SK-N-SH (cell line): ENCODE measurements around the gene CTSZ. TPM values are rescaled to one million over a fixed set of nuclear protein-coding genes. Genes with fewer than 3 reads are reported as not detected.

Experiments
- CTCF ChIA-PET: fragments of 300-600, 350-600 bp; formaldehyde crosslinking; extraction: SDS; loops from one replicate; lab custom pipeline; 2021; lab: Yijun Ruan, JAX
- POLR2A ChIA-PET: fragments of 350-600 bp; sonication (Branson Sonifier 250); formaldehyde crosslinking; extraction: SDS; loops from one replicate; lab custom pipeline; 2020; ENCODE audit warnings: antibody characterized with exemption, inconsistent platforms; lab: Yijun Ruan, JAX
- DNase-seq: peaks from one replicate; pipeline ENCODE4 v3.0.0; 2012
- H2AFZ ChIP-seq: fragments of 200-600 bp; sonication (generic); 2 replicates; pipeline ENCODE4 v1.8.1; 2016; ENCODE audit warnings: antibody characterized with exemption, mild to moderate bottlenecking, low read depth
- H3F3A ChIP-seq: fragments of 200-600 bp; sonication (generic); replicated peaks from 2 replicates; pipeline ENCODE3; 2016; ENCODE audit warnings: antibody characterized with exemption, mild to moderate bottlenecking; ENCODE audit not compliant: insufficient read depth
- H3K27ac ChIP-seq, 2 experiments: fragments of 200-500 bp in 1 of 2; fragments of 200-600 bp in 1 of 2; sonication (Bioruptor generic) in 1 of 2; sonication (generic), shearing (Covaris generic) in 1 of 2; 2 replicates each; pipeline versions ENCODE4 v1.5.1 to v1.6.1; 2014 to 2016; ENCODE audit warnings: low read depth in 2 of 2, inconsistent platforms in 1 of 2, low read length in 1 of 2, mild to moderate bottlenecking in 1 of 2, mixed read lengths in 1 of 2
- H3K27me3 ChIP-seq: fragments of 200-600 bp; sonication (generic), shearing (Covaris generic); 2 replicates; pipeline ENCODE4 v1.6.1; 2016; ENCODE audit warnings: mixed run types; ENCODE audit not compliant: insufficient read depth
- H3K36me3 ChIP-seq, 2 experiments: fragments of 200-500 bp in 1 of 2; fragments of 200-600 bp in 1 of 2; sonication (Bioruptor generic) in 1 of 2; sonication (generic) in 1 of 2; replicated peaks in 1 of 2; 2 replicates each; pipeline versions ENCODE3 to v1.5.1; 2014 to 2016; ENCODE audit warnings: low read length in 1 of 2, mild to moderate bottlenecking in 1 of 2; ENCODE audit not compliant: insufficient read depth in 2 of 2, control insufficient read depth in 1 of 2
- H3K4me1 ChIP-seq, 2 experiments: fragments of 200-500 bp in 1 of 2; fragments of 200-600 bp in 1 of 2; sonication (Bioruptor generic) in 1 of 2; sonication (generic), shearing (Covaris generic) in 1 of 2; 2 replicates each; pipeline versions ENCODE4 v1.5.1 to v1.6.1; 2014 to 2016; ENCODE audit warnings: low read depth in 1 of 2, low read length in 1 of 2, mixed run types in 1 of 2; ENCODE audit not compliant: insufficient read depth in 2 of 2, control insufficient read depth in 1 of 2
- H3K4me2 ChIP-seq: fragments of 200-600 bp; sonication (generic), shearing (Covaris generic); 2 replicates; pipeline ENCODE4 v1.6.1; 2017; ENCODE audit warnings: mixed run types
- H3K4me3 ChIP-seq, 2 experiments: fragments of 200-500 bp in 1 of 2; fragments of 200-600 bp in 1 of 2; sonication (Bioruptor generic) in 1 of 2; sonication (generic), shearing (Covaris generic) in 1 of 2; 2 replicates each; pipeline versions ENCODE4 v1.5.1 to v1.8.1; 2014 to 2016; ENCODE audit warnings: low read depth in 2 of 2, inconsistent platforms in 1 of 2, low read length in 1 of 2, mild to moderate bottlenecking in 1 of 2, mixed read lengths in 1 of 2, moderate library complexity in 1 of 2
- H3K79me2 ChIP-seq: fragments of 200-600 bp; sonication (generic); 2 replicates; pipeline ENCODE4 v1.8.1; 2017; ENCODE audit warnings: mild to moderate bottlenecking; ENCODE audit not compliant: insufficient read depth
- H3K9ac ChIP-seq: fragments of 200-600 bp; sonication (generic); 2 replicates; pipeline ENCODE4 v1.6.1; 2017; ENCODE audit warnings: mixed run types
- H3K9me2 ChIP-seq: fragments of 200-600 bp; sonication (generic); 2 replicates; pipeline ENCODE4 v1.6.1; 2017; ENCODE audit warnings: mixed run types
- H3K9me3 ChIP-seq: fragments of 200-600 bp; sonication (generic); 2 replicates; pipeline ENCODE4 v1.6.1; 2017; ENCODE audit warnings: mixed run types, mild to moderate bottlenecking, moderate library complexity
- H4K20me1 ChIP-seq: fragments of 200-600 bp; sonication (generic); 2 replicates; pipeline ENCODE4 v1.6.1; 2017; ENCODE audit warnings: mild to moderate bottlenecking, mixed run types; ENCODE audit not compliant: insufficient read depth
- CHD2 ChIP-seq: fragments of 150-350 bp; IDR thresholded peaks from 2 replicates; pipeline ENCODE4 v1.6.1; 2018; ENCODE audit warnings: low read length; ENCODE audit not compliant: partially characterized antibody
- FOSL2 ChIP-seq: IDR thresholded peaks from 2 replicates; pipeline ENCODE4 v1.4.0; 2012; ENCODE audit warnings: low read depth, mild to moderate bottlenecking, moderate library complexity, borderline replicate concordance
- FOXJ3 ChIP-seq: sonication (generic); formaldehyde crosslinking; IDR thresholded peaks from 2 replicates; pipeline ENCODE4 v1.5.1; 2020; ENCODE audit warnings: mild to moderate bottlenecking, missing genetic modification reagents
- FOXM1 ChIP-seq: IDR thresholded peaks from 2 replicates; pipeline ENCODE4 v1.4.0; 2012; ENCODE audit warnings: low read depth, mild to moderate bottlenecking
- GABPA ChIP-seq: IDR thresholded peaks from 2 replicates; pipeline ENCODE4 v1.4.0; 2012; ENCODE audit warnings: low read depth, mild to moderate bottlenecking
- GATA2 ChIP-seq: sonication (generic); formaldehyde crosslinking; IDR thresholded peaks from 2 replicates; pipeline ENCODE4 v1.5.0; 2020; ENCODE audit warnings: mild to moderate bottlenecking, missing genetic modification reagents
- MAX ChIP-seq: IDR thresholded peaks from 2 replicates; pipeline ENCODE4 v1.4.0; 2012; ENCODE audit warnings: low read depth
- MXI1 ChIP-seq: IDR thresholded peaks from 2 replicates; pipeline ENCODE4 v1.6.1; 2012; ENCODE audit warnings: mild to moderate bottlenecking, low read depth, low read length, improper control_type of control experiment
- NFIC ChIP-seq: IDR thresholded peaks from 2 replicates; pipeline ENCODE4 v1.4.0; 2012; ENCODE audit warnings: borderline replicate concordance
- NRF1 ChIP-seq: IDR thresholded peaks from 2 replicates; pipeline ENCODE4 v1.6.1; 2012; ENCODE audit warnings: low read depth, mild to moderate bottlenecking, low read length
- POLR2AphosphoS5 ChIP-seq: IDR thresholded peaks from 2 replicates; pipeline ENCODE4 v1.6.1; 2012; ENCODE audit warnings: low read depth, low read length
- RAD21 ChIP-seq: IDR thresholded peaks from 2 replicates; pipeline ENCODE4 v1.6.1; 2012; ENCODE audit warnings: mild to moderate bottlenecking, low read length
- RCOR1 ChIP-seq: fragments of 150-350 bp; IDR thresholded peaks from 2 replicates; pipeline ENCODE4 v1.6.1; 2017; ENCODE audit warnings: antibody characterized with exemption, low read length
- RFX5 ChIP-seq: IDR thresholded peaks from 2 replicates; pipeline ENCODE4 v1.6.1; 2012; ENCODE audit warnings: mild to moderate bottlenecking, improper control_type of control experiment, low read length
- RXRA ChIP-seq: IDR thresholded peaks from 2 replicates; pipeline ENCODE4 v1.4.0; 2012; ENCODE audit warnings: low read depth, mild to moderate bottlenecking, borderline replicate concordance
- SIN3A ChIP-seq: IDR thresholded peaks from 2 replicates; pipeline ENCODE4 v1.6.1; 2012; ENCODE audit warnings: low read depth, mild to moderate bottlenecking, low read length, moderate library complexity, borderline replicate concordance
- TAF1 ChIP-seq: IDR thresholded peaks from 2 replicates; pipeline ENCODE4 v1.6.1; 2012; ENCODE audit warnings: low read depth, mild to moderate bottlenecking, low read length, moderate library complexity, borderline replicate concordance
- USF1 ChIP-seq: IDR thresholded peaks from 2 replicates; pipeline ENCODE4 v1.4.0; 2012; ENCODE audit warnings: low read depth, borderline replicate concordance
- USF2 ChIP-seq: fragments of 150-350 bp; IDR thresholded peaks from 2 replicates; pipeline ENCODE4 v1.6.1; 2017; ENCODE audit warnings: antibody characterized with exemption, low read length, low read depth, borderline replicate concordance
- YY1 ChIP-seq: IDR thresholded peaks from 2 replicates; pipeline ENCODE4 v1.4.0; 2012; ENCODE audit warnings: low read depth, mild to moderate bottlenecking
- ZBTB33 ChIP-seq: IDR thresholded peaks from 2 replicates; pipeline ENCODE4 v1.4.0; 2012; ENCODE audit warnings: low read depth, borderline replicate concordance
- WGBS: methylation state at CpG from one replicate; pipeline ENCODE4 v1.1.6; 2017; ENCODE audit warnings: low lambda C conversion rate; 5-methylcytosine and 5-hydroxymethylcytosine counted together
- polyA plus RNA-seq, 3 experiments: library from polyadenylated mRNA; depleted of rRNA; stranded (reverse); fragments of >200 nt; gene quantifications; 2 replicates each; pipeline ENCODE4 v1.2.3, GENCODE V29; 2012

Gene CTSZ
- polyA plus RNA-seq, 1 of the 3 experiments (the other 2 are of a cell fraction): 0.03 TPM

GRCh38 chr20:59002874-59003399 lies 4.1 kb downstream of the CTSZ start:
- no peaks in the 10 kb centered on the region for H3K79me2 ChIP-seq
- POLR2A ChIA-PET: no interaction called here
- 71% methylated on average over 12 of the region's 17 CpGs for WGBS

GRCh38 chr20:59002388-59002787 lies 4.7 kb downstream of the CTSZ start:
- Histone ChIP-seq H3K27me3 (no peaks in the 10 kb centered on the region), H3K9me3 (no peaks in the 10 kb centered on the region), H4K20me1 (no peaks in the 10 kb centered on the region), H3F3A (no peaks in the 10 kb centered on the region), H2AFZ (no peak overlapping the region), H3K79me2 (no peaks in the 10 kb centered on the region), H3K4me3 (no peak overlapping the region), H3K4me1 (peaks cover 0 to 3% of the 10 kb centered on the region in 2 experiments; a peak in 1 of 4 replicates), H3K9ac (no peak overlapping the region), H3K9me2 (no peaks in the 10 kb centered on the region), H3K27ac (no peak overlapping the region), H3K36me3 (no peaks in the 10 kb centered on the region), H3K4me2 (no peak overlapping the region)
- no peak for DNase-seq
- WGBS: 85% methylated on average over 7 of the region's 8 CpGs
- CTCF ChIA-PET: interaction anchor here (1.3 kb wide), 1 partner anchor 13 kb away, joined by 4 read pairs; no protein-coding TSS in a partner anchor
- POLR2A ChIA-PET: no interaction called here
- TF ChIP-seq RAD21: no peak
- no peak for TF ChIP-seq GABPA
- TF ChIP-seq YY1: no peak
- TF ChIP-seq SIN3A: no peak
- no peak for TF ChIP-seq RFX5
- TF ChIP-seq FOXJ3 (CRISPR knock-in tag): no peak
- no peak for TF ChIP-seq RCOR1
- TF ChIP-seq NFIC: no peak
- no peak for TF ChIP-seq MAX
- TF ChIP-seq FOXM1: no peak
- TF ChIP-seq USF1: no peak
- TF ChIP-seq NRF1: no peak
- no peak for TF ChIP-seq FOSL2
- no peak for TF ChIP-seq MXI1

More at GRCh38 chr20:59002874-59003399, 4.1 kb downstream of the CTSZ start:
- no peak overlapping the region for H3K4me2 ChIP-seq
- no peak overlapping the region for H2AFZ ChIP-seq
- H3K27ac ChIP-seq: no peak overlapping the region
- no peaks in the 10 kb centered on the region for H3K9me3 ChIP-seq
- no peaks in the 10 kb centered on the region for H3K36me3 ChIP-seq
- H4K20me1 ChIP-seq: no peaks in the 10 kb centered on the region
- H3K4me1 ChIP-seq: peaks cover 0 to 3% of the 10 kb centered on the region in 2 experiments; a peak in 1 of 4 replicates
- H3K4me3 ChIP-seq: no peak overlapping the region
- TF ChIP-seq TAF1 (no peak), GATA2 (CRISPR knock-in tag) (no peak), CHD2 (no peak), POLR2AphosphoS5 (no peak), ZBTB33 (no peak), USF1 (no peak), USF2 (no peak), RXRA (no peak)
- DNase-seq: no peak
- H3F3A ChIP-seq: no peaks in the 10 kb centered on the region
- no peaks in the 10 kb centered on the region for H3K9me2 ChIP-seq
- H3K27me3 ChIP-seq: no peaks in the 10 kb centered on the region
- no peak overlapping the region for H3K9ac ChIP-seq
- CTCF ChIA-PET: no interaction called here
